GM12801 (cell line): Measurements from ENCODE around the gene DAPP1.

Experiments
- TF ChIP-seq, protein P1 (sequence below): IDR thresholded peaks from one replicate; pipeline ENCODE4 v1.5.1; 2011; ENCODE audit warnings: control low read depth; ENCODE audit not compliant: insufficient read length; ENCODE audit errors: extremely low read depth

DAPP1 gene

DNA sequence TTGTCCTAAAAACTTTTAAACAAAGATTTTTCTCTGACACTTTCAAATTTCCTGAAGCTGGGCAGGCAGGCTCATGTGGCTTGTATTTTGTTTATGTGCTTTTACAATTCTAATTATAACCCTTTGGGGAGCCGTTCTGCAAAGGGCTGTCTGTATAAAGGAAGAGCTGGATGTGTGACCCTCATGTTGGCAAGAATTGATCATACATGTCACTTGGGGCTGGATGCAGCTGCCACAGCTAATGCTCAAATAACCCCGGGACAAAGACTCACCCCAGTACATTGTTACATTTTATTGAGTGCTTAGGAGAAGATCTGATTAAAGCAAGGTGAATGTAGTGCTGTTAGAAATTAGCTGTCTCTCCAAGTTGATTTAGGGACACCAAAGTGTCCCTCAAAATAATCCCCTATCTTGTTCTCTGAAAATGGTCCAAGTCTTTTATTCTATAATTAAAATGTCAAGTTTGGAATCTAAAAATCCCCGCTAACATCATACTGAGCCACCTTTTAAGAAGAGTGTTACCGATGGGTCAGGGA is 13.0 kb upstream of the DAPP1 start:
- TF ChIP-seq, protein P1, sequence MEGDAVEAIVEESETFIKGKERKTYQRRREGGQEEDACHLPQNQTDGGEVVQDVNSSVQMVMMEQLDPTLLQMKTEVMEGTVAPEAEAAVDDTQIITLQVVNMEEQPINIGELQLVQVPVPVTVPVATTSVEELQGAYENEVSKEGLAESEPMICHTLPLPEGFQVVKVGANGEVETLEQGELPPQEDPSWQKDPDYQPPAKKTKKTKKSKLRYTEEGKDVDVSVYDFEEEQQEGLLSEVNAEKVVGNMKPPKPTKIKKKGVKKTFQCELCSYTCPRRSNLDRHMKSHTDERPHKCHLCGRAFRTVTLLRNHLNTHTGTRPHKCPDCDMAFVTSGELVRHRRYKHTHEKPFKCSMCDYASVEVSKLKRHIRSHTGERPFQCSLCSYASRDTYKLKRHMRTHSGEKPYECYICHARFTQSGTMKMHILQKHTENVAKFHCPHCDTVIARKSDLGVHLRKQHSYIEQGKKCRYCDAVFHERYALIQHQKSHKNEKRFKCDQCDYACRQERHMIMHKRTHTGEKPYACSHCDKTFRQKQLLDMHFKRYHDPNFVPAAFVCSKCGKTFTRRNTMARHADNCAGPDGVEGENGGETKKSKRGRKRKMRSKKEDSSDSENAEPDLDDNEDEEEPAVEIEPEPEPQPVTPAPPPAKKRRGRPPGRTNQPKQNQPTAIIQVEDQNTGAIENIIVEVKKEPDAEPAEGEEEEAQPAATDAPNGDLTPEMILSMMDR = no peak

DNA sequence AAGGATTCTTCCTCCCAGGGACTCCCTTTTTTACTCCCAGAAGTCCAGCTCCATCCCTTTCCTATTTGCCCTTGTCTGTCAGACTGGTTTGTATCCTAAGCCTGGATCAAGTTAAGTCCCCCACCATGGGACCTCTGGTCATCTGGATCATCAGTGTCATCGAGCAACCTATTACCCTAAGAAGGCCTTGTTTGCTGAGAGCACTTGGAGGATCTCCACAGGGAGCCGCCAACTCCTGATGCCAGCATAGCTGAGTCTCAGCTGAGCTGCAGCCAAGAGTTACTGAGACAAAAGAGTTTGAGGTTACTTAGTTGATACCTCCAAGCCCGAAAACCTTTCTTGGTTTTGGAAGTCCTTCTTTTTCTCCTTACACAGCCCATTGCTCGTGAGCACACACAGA is 10.1 kb upstream of the DAPP1 start:
- TF ChIP-seq, protein P1 = no peak

DNA sequence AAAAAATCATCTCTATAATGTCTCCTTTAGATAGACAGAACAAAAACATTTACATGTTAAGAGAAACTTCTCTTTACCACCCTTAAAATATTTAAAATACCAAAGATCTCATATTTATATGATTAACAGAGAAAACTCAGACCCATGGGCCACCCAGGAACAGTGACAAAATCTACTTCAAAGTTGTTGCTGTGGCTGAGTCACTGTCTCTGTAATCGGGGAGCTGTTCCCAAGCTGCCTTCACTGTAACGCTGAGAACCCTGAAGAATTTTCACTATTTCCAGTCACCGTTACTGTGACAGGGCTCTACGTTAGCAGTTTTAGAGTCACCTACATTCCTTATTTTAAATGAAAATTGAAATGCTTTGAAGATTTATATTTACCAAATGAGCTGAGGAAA is 9.0 kb upstream of the DAPP1 start:
- TF ChIP-seq, protein P1 = no peak

DNA sequence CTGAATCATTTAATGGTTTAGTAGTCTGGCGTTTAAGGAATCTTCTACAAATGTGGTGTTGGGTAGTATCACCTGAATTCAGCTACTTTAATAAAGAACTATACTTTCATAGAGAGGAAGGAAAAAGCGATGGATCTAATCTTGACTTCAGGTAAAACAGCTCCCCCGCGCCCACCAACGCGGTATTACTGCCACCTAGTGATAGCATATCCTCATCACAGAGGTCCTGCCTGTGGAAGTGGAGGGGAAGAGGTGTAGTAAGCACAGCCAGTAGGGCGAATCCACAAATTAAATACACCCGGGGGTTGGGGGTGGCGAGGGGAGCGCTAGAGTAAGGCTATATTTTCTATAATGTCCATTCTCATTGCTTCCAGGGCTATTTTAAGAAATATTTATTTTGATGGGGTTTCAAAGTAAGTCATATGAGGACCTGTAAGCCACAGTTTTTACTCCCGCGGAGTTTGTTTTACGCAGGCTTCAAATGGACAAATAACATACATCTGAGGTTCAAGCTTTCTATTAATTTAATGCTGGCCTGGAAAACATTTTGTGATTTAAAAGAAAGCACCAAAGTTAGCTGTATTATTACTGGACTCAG is 8.3 kb upstream of the DAPP1 start:
- TF ChIP-seq, protein P1 = no peak

DNA sequence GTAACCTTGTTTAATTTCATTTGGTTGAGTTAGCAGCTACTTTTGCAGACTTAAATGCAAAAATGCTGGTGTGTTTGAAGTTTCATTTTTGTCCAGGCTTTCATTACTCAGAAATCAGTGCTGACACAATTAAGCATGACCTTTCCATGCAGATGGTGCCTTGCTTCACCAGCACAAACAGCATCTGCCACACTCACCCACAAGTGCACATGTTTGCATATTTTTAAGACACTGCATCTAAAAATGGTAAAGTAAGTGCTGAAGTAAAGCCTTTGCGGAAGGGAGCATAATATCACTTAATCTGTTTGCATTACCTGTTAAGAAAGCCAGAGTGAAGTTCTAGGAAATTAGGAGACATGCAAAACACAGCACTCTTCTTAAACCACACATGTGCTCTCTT is 7.3 kb upstream of the DAPP1 start:
- TF ChIP-seq, protein P1 = no peak

DNA sequence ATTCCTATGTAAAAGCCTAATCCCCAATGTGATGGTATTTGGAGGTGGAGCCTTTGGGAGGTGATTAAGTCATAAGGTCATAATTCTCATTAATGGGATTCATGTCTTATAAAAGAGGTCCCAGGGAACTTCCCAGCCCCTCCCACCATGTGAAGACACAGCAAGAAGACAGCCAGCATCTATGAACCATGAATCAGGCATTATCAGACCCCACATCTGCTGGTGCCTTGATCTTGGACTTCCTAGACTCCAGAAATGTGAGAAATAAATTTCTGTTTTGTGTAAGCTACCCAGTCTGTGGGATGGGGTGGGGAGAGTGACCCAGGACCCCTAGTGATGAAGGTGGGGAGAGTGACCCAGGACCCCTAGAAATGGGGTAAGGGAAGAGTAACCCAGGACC is 6.1 kb upstream of the DAPP1 start:
- TF ChIP-seq, protein P1 = no peak

DNA sequence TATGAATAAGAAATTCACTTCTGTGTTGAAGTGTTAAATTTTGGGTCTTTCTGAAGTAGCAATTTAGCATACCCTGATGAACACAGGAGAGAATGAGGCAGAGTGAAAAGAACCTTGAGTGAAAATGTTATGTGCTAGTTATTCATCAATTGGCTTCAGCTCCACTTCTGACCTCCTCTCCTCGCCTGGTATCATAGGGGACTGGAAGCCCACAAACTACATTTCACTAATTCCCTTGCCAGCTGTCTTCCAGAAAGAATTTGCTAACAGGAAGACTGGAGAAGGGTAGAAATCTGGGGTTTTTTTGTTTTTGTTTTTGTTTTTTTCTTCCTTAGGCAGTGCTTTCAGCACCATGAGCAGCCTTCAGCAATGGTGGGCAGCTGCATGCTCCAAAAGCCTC is 5.5 kb upstream of the DAPP1 start:
- TF ChIP-seq, protein P1 = no peak
